Measurements from ENCODE around the gene PTCH1.

The PTCH1 gene

DNA sequence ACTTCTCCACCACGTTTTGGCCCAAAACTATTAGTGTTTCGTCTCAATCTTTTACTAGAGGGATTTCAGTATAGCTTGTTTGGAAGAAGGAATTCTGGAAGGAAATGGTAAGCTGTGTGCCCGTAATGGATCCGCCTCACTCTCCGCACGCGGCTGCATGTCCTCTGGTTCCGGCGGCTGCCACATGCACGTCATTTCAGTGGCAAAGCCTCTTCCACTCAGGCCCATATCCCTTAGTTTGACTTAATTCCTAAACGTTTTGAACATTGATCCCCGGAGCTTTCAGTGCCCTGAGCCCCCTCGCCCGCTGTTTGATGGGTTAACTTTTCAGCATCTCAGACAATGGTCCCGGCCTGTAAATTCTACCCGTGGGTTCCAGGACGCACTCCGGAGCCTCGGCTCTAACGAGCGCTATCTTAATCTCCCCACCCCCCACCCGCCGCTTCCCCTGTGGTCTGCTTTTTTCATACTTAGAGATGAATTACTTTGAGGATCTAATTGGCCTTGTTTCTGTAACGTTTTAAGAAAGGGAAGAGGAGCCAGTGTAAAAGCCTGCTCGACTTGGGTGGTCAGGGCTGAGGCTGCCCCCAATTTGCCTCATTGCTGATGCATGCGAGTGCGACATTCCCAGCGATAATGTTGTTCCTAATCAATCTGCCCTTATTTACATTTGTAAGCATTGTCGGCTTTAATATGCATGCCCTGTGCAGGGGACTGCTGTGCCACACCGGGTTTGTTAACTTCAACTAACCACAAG is 4.6 kb downstream of the PTCH1 start:
- DNase-seq: no peak

DNA sequence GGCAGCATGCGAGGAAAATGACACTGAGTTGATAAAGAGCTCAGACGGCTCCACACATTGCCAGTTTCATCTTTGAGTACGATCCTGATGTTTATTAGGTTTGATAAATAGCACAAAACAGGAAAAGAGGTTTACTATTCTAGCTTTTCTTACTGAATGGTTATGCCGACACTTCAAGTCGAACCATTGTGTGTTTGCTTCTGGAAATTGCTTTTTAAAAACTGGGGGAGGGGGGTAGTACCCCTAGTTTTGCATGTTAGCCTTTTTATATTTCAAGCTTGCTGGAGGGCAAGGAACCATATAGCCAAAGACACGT is 5.2 kb downstream of the PTCH1 start:
- no peak for DNase-seq

GRCh38 chr9:95510709-95511615 is 5.8 kb downstream of the PTCH1 start:
- peak; percentile 76 for DNase-seq

DNA sequence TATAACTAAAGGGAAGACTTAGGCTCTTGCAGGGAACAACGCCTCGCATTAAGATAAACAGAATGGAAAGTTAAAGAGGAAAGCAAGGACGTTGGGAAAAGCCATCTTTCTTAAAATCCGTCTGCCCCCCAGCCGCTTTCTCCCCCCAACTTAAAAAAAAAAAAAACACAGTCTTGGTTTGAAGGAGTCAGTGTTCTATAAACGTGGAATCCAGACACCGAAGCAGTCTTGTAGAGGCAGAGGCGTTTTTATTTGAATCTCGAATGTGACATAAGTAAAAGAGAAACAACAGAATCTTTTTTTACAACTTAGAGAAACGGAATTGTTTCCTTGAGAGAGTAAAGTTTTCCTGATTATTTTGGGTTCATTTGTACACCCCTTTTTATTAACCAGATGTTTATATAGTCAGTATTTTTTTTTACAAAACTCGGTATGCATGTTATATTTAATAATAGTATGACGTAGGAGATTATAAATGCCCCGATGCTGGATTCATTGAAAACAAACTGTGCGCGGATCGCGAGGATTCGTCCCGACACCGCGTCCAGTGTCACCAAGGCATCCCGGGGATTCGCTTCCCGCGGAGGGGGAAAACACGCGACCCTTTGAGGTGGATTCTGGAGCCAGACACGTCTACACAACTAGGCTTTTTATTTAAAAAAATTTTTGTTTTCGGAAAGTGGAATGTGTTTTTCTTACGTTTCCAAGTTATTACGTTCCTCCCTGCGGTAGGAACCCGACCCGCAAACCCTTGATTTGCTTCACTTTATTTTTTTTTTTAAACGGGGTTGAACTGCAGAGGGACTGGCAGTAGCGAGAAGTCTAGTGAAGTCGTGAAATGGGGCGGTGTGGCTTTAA is 6.7 kb downstream of the PTCH1 start:
- DNase-seq: no peak

GRCh38 chr9:95508968-95509850 is 7.6 kb downstream of the PTCH1 start:
- DNase-seq: peak; percentile 59

- DNase-seq: no peak
These were observed 8.4 kb downstream of the PTCH1 start for GRCh38 chr9:95508242-95508967.

- peak; percentile 29 for DNase-seq
These were observed 9.1 kb downstream of the PTCH1 start for GRCh38 chr9:95507464-95508241.

GRCh38 chr9:95506678-95507463 is 9.9 kb downstream of the PTCH1 start:
- peak; percentile 23 for DNase-seq

DNA sequence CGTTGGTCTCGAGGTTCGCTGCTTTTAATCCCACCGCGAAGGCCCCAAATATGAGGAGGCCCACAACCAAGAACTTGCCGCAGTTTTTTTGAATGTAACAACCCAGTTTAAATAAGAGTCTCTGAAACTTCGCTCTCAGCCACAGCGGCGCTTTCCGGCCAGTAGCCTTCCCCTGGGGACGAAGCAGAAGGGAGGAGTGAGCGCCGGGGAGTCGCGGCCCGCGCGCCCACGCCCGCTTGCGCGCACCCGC is 10.4 kb downstream of the PTCH1 start:
- no peak for DNase-seq

DNA sequence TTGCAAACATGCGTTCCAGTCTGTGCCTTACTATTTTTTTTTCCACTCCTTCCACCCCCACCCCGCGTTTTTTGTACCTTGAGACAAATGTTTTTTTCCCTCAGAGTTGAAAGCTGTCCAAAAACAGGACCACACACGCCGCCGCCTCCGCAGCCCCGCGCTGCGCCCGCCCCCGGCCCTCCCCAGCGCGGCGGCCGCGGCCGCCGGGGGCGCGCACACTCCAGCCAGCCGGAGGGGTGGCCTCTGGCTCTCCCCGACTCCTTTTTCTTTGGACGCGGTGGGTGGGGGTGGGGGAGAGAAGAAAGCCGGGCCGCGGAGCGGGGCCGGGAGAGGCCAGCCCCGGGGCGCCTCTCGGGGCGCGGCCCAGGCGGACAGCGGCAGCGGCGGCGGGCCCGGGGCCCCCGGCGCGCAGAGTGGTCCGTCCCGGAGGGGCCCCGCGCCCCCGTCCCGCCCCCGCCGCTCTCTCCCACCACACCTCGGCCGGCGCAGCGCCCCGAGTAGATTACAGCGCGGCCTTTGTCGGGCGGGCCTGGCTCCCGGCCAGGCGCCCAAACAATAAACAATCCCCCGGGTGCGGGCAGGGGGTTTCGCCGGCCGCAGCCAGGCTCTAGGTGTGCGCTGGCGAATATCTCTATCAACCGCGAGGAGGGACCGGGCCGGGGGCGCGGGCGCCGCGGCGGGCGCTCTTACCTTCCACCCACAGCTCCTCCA is 10.9 kb downstream of the PTCH1 start:
- DNase-seq: no peak

DNA sequence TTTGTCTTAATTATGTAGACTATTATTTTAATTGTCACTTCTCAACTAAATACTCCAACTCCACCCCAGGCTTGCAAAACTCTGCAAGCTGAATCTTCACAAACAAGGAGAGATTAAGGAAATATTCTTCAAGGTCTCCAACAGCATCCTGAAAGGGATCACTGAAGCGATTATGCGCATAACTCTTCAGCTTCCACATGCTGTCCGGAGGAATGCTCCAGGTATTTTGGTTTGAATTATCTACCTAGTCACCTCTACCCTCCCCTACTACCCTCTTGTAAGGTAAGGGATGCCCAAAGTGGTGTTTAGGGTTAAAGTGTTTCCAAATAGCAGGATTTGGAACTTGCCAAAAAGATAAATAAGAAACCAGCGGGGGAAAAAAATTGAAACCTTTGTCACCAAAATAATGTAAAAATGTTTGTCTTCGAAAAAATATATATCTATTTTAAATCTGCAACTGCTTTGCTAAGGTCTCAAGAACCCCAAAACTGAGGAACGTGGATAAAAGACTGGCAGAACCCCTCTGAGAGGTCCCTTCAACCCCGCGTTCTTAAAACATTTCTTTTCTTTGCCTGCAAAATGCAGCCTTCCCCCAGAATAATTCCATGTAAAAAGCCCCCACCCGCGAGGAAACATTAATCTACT is 11.6 kb downstream of the PTCH1 start:
- DNase-seq: no peak

- no peak for DNase-seq
These were observed 12.5 kb downstream of the PTCH1 start for GRCh38 chr9:95504053-95504963.

DNA sequence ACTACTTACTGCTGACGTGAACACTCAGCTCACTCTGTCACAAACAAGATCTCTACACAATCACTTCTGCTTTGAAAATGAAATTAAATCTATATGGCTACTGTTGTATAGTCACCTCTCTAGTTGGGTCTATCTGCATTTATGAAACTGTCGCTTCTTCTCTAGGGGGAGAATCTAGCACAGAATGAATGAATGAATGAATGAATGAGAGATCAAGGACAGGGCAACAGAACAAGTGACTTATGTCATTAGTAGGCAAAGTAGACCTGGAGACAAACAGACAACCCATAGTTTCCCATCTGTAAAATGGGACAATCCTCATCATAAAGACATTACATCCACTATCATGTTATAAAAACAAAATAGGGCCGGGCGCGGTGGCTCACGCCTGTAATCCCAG is 13.4 kb downstream of the PTCH1 start:
- no peak for DNase-seq

DNA sequence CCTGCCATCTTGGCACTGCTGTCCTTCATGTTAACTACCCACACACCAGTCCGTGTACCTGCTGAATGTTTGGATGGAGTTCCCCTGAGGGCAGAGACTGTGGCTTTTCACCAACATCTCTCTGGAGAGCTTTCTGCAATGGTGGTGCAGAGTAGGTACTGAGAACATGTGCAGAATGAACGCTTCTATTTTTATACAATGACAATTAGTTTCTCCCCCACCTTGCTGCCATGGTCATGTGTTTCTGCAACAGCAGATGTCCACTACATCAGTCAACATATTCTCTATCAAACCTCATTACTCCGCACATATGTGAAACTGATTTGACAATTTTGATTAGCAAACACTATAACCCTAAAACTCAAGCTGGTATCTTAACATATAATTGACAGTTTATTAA is 14.5 kb downstream of the PTCH1 start:
- DNase-seq: no peak

GRCh38 chr9:95499847-95500246 is 16.9 kb downstream of the PTCH1 start:
- DNase-seq: no peak

DNA sequence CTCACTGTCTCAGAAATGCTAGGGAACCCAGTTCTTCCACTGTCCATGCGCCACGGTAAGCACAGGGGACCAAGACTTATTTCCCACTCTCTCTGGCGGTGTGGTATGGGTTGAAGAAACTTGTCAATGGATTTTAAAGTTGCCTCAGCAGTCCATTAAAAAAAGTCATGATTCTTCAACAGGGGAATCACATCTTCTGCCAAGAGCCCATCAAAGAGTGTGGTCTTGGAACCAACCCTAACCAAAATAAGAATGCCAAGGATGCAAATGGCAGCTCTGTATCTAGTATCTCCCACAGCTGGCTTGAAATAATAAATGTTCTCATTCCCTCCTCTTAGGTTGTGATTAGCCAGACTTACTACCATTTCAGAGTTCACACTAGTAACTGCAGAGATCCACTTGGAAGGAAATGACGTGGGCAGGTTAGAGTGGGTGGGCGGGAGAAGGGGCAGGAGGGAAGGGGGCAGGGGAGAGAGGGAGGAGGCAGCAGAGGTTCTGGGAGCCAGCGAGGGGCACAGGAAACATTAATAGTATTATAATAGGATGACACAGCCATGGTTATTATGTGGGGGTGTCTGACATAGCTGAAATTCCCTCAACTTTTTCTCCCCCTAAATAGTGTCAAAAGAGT is 17.6 kb downstream of the PTCH1 start:
- DNase-seq: no peak

- DNase-seq: no peak
These were observed 18.1 kb downstream of the PTCH1 start for GRCh38 chr9:95498641-95499040.
